HepG2 (cell line): ENCODE results near the gene ING5. TPM values are rescaled to one million over a fixed set of nuclear protein-coding genes. Genes with fewer than 3 reads are reported as not detected.

Experiments
- NR2F1 ChIP-seq, 2 experiments: fragments of 450-650 bp in 1 of 2; formaldehyde crosslinking in 1 of 2; IDR thresholded peaks; 2 replicates each; pipeline versions ENCODE4 v1.5.0 to v1.6.1; 2016 to 2020; ENCODE audit warnings: mild to moderate bottlenecking in 1 of 2, missing compliant biosample characterization in 1 of 2, missing genetic modification reagents in 1 of 2, moderate library complexity in 1 of 2
- STAG1 ChIP-seq: sonication (generic); formaldehyde crosslinking; IDR thresholded peaks from 2 replicates; pipeline ENCODE4 v1.4.0; 2020; ENCODE audit warnings: missing genetic modification reagents
- ZNF629 ChIP-seq: sonication (generic); formaldehyde crosslinking; conservative IDR thresholded peaks from 2 replicates; pipeline ENCODE4 v1.5.0; 2020; ENCODE audit warnings: missing genetic modification reagents
- polyA plus RNA-seq, 8 experiments: library from polyadenylated mRNA; depleted of rRNA in 3 of 8; stranded (reverse) in 7 of 8; unstranded in 1 of 8; fragments of >200 nt; fragmentation: Illumina TruSeq in 4 of 8; extraction: Trizol in 4 of 8; gene quantifications; 2 replicates each; pipeline versions ENCODE4 v1.2.1 to v1.2.3, GENCODE V29; 2011 to 2016; ENCODE audit warnings: low read depth in 4 of 8, missing spikeins in 1 of 8, mixed read lengths in 1 of 8; ENCODE audit not compliant: insufficient read depth in 1 of 8
- total RNA-seq, 5 experiments: library from RNA; depleted of rRNA; stranded (reverse); fragments of >200 nt; fragmentation: Illumina TruSeq; extraction: Trizol; gene quantifications; 2 replicates each; pipeline ENCODE4 v1.2.3, GENCODE V29; 2016; ENCODE audit warnings: low read depth in 1 of 5
- TF ChIP-seq, protein P1 (sequence below): sonication (generic); formaldehyde crosslinking; IDR thresholded peaks from 2 replicates; pipeline ENCODE4 v1.5.0; 2020; ENCODE audit warnings: missing genetic modification reagents, mild to moderate bottlenecking, borderline replicate concordance
- TF ChIP-seq, protein P2 (sequence below): sonication (generic); formaldehyde crosslinking; IDR thresholded peaks from 2 replicates; pipeline ENCODE4 v1.4.0; 2020; ENCODE audit warnings: missing genetic modification reagents
- TF ChIP-seq, protein P3 (sequence below): sonication (generic); formaldehyde crosslinking; IDR thresholded peaks from 2 replicates; pipeline ENCODE4 v1.5.0; 2020; ENCODE audit warnings: mild to moderate bottlenecking, missing genetic modification reagents, borderline replicate concordance
- TF ChIP-seq, protein P4 (sequence below): sonication (generic); formaldehyde crosslinking; IDR thresholded peaks from 2 replicates; pipeline ENCODE4 v1.5.0; 2020; ENCODE audit warnings: mild to moderate bottlenecking, missing genetic modification reagents, borderline replicate concordance

Gene ING5
- total and polyA plus RNA-seq, 2 of the 13 experiments (the other 11 are each of a cell fraction or from before 2014, with no cell fraction given), result 61.9 to 71.9 TPM

DNA sequence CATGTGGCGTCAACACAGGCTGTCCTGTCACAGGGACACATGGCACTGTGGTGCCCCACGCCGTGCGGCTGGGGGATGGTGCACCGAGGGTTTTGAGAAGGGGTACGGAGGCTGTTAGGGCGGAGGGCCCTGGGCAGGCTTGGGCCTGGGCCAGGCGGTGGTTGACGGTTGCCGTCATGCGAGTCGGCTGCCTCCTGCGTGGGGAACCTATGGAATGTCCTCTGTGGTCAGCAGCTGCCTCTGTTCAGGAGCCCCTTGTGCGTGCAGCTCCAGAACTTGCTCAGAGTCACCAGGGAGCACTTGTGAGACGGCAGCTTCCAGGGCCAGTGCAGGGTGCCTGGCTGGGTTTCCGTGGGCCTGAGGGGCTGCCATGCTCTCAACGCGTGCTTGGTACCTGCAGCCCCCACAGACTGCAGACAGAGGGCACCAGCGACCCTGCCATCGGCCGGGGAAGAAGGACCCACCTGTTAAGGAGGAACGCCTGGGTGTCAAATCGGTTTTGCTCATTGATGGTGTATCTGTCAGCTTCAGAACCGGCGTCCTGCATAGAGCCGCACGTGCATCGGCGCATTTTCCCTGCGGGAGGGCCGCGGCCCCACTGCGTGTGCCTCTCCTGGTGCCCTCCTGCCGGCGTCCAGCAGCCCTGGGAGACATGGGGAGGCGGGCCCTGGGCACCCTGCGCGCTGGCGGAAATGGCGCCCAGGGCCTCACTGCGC, 22.6 kb downstream of the ING5 start (continued):
- TF ChIP-seq, protein P1, sequence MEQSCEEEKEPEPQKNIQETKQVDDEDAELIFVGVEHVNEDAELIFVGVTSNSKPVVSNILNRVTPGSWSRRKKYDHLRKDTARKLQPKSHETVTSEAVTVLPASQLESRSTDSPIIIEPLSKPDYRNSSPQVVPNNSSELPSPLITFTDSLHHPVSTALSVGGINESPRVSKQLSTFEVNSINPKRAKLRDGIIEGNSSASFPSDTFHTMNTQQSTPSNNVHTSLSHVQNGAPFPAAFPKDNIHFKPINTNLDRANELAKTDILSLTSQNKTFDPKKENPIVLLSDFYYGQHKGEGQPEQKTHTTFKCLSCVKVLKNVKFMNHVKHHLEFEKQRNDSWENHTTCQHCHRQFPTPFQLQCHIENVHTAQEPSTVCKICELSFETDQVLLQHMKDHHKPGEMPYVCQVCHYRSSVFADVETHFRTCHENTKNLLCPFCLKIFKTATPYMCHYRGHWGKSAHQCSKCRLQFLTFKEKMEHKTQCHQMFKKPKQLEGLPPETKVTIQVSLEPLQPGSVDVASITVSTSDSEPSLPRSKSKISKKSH (CRISPR knock-in tag), result 0 out of 2 replicates have a peak, but pooled peaks have one; percentile 23
- no peak for TF ChIP-seq ZNF629 (CRISPR knock-in tag)
- TF ChIP-seq, protein P2, sequence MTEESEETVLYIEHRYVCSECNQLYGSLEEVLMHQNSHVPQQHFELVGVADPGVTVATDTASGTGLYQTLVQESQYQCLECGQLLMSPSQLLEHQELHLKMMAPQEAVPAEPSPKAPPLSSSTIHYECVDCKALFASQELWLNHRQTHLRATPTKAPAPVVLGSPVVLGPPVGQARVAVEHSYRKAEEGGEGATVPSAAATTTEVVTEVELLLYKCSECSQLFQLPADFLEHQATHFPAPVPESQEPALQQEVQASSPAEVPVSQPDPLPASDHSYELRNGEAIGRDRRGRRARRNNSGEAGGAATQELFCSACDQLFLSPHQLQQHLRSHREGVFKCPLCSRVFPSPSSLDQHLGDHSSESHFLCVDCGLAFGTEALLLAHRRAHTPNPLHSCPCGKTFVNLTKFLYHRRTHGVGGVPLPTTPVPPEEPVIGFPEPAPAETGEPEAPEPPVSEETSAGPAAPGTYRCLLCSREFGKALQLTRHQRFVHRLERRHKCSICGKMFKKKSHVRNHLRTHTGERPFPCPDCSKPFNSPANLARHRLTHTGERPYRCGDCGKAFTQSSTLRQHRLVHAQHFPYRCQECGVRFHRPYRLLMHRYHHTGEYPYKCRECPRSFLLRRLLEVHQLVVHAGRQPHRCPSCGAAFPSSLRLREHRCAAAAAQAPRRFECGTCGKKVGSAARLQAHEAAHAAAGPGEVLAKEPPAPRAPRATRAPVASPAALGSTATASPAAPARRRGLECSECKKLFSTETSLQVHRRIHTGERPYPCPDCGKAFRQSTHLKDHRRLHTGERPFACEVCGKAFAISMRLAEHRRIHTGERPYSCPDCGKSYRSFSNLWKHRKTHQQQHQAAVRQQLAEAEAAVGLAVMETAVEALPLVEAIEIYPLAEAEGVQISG, result no peak
- TF ChIP-seq STAG1 (CRISPR knock-in tag), result peak; percentile 79
- no peak for TF ChIP-seq NR2F1 (CRISPR knock-in tag; IDR thresholded peaks at IDR 0.05)
- TF ChIP-seq, protein P3, sequence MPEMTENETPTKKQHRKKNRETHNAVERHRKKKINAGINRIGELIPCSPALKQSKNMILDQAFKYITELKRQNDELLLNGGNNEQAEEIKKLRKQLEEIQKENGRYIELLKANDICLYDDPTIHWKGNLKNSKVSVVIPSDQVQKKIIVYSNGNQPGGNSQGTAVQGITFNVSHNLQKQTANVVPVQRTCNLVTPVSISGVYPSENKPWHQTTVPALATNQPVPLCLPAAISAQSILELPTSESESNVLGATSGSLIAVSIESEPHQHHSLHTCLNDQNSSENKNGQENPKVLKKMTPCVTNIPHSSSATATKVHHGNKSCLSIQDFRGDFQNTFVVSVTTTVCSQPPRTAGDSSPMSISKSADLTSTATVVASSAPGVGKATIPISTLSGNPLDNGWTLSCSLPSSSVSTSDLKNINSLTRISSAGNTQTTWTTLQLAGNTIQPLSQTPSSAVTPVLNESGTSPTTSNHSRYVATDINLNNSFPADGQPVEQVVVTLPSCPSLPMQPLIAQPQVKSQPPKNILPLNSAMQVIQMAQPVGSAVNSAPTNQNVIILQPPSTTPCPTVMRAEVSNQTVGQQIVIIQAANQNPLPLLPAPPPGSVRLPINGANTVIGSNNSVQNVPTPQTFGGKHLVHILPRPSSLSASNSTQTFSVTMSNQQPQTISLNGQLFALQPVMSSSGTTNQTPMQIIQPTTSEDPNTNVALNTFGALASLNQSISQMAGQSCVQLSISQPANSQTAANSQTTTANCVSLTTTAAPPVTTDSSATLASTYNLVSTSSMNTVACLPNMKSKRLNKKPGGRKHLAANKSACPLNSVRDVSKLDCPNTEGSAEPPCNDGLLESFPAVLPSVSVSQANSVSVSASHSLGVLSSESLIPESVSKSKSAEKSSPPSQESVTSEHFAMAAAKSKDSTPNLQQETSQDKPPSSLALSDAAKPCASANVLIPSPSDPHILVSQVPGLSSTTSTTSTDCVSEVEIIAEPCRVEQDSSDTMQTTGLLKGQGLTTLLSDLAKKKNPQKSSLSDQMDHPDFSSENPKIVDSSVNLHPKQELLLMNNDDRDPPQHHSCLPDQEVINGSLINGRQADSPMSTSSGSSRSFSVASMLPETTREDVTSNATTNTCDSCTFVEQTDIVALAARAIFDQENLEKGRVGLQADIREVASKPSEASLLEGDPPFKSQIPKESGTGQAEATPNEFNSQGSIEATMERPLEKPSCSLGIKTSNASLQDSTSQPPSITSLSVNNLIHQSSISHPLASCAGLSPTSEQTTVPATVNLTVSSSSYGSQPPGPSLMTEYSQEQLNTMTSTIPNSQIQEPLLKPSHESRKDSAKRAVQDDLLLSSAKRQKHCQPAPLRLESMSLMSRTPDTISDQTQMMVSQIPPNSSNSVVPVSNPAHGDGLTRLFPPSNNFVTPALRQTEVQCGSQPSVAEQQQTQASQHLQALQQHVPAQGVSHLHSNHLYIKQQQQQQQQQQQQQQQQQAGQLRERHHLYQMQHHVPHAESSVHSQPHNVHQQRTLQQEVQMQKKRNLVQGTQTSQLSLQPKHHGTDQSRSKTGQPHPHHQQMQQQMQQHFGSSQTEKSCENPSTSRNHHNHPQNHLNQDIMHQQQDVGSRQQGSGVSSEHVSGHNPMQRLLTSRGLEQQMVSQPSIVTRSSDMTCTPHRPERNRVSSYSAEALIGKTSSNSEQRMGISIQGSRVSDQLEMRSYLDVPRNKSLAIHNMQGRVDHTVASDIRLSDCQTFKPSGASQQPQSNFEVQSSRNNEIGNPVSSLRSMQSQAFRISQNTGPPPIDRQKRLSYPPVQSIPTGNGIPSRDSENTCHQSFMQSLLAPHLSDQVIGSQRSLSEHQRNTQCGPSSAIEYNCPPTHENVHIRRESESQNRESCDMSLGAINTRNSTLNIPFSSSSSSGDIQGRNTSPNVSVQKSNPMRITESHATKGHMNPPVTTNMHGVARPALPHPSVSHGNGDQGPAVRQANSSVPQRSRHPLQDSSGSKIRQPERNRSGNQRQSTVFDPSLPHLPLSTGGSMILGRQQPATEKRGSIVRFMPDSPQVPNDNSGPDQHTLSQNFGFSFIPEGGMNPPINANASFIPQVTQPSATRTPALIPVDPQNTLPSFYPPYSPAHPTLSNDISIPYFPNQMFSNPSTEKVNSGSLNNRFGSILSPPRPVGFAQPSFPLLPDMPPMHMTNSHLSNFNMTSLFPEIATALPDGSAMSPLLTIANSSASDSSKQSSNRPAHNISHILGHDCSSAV (CRISPR knock-in tag), result no peak
- TF ChIP-seq, protein P4, sequence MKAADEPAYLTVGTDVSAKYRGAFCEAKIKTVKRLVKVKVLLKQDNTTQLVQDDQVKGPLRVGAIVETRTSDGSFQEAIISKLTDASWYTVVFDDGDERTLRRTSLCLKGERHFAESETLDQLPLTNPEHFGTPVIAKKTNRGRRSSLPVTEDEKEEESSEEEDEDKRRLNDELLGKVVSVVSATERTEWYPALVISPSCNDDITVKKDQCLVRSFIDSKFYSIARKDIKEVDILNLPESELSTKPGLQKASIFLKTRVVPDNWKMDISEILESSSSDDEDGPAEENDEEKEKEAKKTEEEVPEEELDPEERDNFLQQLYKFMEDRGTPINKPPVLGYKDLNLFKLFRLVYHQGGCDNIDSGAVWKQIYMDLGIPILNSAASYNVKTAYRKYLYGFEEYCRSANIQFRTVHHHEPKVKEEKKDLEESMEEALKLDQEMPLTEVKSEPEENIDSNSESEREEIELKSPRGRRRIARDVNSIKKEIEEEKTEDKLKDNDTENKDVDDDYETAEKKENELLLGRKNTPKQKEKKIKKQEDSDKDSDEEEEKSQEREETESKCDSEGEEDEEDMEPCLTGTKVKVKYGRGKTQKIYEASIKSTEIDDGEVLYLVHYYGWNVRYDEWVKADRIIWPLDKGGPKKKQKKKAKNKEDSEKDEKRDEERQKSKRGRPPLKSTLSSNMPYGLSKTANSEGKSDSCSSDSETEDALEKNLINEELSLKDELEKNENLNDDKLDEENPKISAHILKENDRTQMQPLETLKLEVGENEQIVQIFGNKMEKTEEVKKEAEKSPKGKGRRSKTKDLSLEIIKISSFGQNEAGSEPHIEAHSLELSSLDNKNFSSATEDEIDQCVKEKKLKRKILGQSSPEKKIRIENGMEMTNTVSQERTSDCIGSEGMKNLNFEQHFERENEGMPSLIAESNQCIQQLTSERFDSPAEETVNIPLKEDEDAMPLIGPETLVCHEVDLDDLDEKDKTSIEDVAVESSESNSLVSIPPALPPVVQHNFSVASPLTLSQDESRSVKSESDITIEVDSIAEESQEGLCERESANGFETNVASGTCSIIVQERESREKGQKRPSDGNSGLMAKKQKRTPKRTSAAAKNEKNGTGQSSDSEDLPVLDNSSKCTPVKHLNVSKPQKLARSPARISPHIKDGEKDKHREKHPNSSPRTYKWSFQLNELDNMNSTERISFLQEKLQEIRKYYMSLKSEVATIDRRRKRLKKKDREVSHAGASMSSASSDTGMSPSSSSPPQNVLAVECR (CRISPR knock-in tag), result 0 out of 2 replicates have a peak, but pooled peaks have one; percentile 24
